ENCODE data around the gene RNF11.

The RNF11 gene

GRCh38 chr1:51297401-51298321, 61.6 kb downstream of the RNF11 start:
- DNase-seq (ENCODE audit: low read depth) = no peak

GRCh38 chr1:51298322-51298705, 62.2 kb downstream of the RNF11 start:
- no peak for DNase-seq (ENCODE audit: low read depth)

GRCh38 chr1:51299185-51299885, 63.3 kb downstream of the RNF11 start:
- DNase-seq (ENCODE audit: low read depth) = no peak

- DNase-seq (ENCODE audit: low read depth) = no peak
Observed at GRCh38 chr1:51299981-51300670, 64.1 kb downstream of the RNF11 start.

- no peak for DNase-seq (ENCODE audit: low read depth)
Observed at GRCh38 chr1:51301152-51301843, 65.2 kb downstream of the RNF11 start.

- no peak for DNase-seq (ENCODE audit: low read depth)
Observed at GRCh38 chr1:51301844-51302162, 65.7 kb downstream of the RNF11 start.

GRCh38 chr1:51302270-51302669, 66.2 kb downstream of the RNF11 start:
- no peak for DNase-seq (ENCODE audit: low read depth)

GRCh38 chr1:51302746-51303145, 66.7 kb downstream of the RNF11 start:
- no peak for DNase-seq (ENCODE audit: low read depth)

- DNase-seq (ENCODE audit: low read depth) = no peak
Observed at GRCh38 chr1:51303315-51303714, 67.2 kb downstream of the RNF11 start.

- DNase-seq (ENCODE audit: low read depth) = no peak
Observed at GRCh38 chr1:51303751-51304251, 67.7 kb downstream of the RNF11 start.

GRCh38 chr1:51304360-51304759, 68.3 kb downstream of the RNF11 start:
- DNase-seq (ENCODE audit: low read depth) = no peak

GRCh38 chr1:51305371-51305823, 69.3 kb downstream of the RNF11 start:
- DNase-seq (ENCODE audit: low read depth) = no peak

GRCh38 chr1:51306950-51307349, 70.9 kb downstream of the RNF11 start:
- DNase-seq (ENCODE audit: low read depth) = no peak

GRCh38 chr1:51308636-51309035, 72.6 kb downstream of the RNF11 start:
- no peak for DNase-seq (ENCODE audit: low read depth)

GRCh38 chr1:51309291-51309690, 73.2 kb downstream of the RNF11 start:
- no peak for DNase-seq (ENCODE audit: low read depth)

GRCh38 chr1:51310871-51311613, 75.0 kb downstream of the RNF11 start:
- DNase-seq (ENCODE audit: low read depth) = no peak

GRCh38 chr1:51311826-51312225, 75.8 kb downstream of the RNF11 start:
- DNase-seq (ENCODE audit: low read depth) = no peak

- DNase-seq (ENCODE audit: low read depth) = no peak
Observed at GRCh38 chr1:51312718-51313117, 76.6 kb downstream of the RNF11 start.

- DNase-seq (ENCODE audit: low read depth) = no peak
Observed at GRCh38 chr1:51313268-51313852, 77.3 kb downstream of the RNF11 start.

- no peak for DNase-seq (ENCODE audit: low read depth)
Observed at GRCh38 chr1:51313961-51314777, 78.1 kb downstream of the RNF11 start.

Data from stimulated activated CD8-positive, alpha-beta memory T cell treated with anti-CD3 and anti-CD28 coated beads, Interleukin-4, amount 100 ng/mL, for 24 hours (primary cell).